GM15510 (cell line): ENCODE results near the gene SGSM2.

Source experiments
- POLR2A ChIP-seq: IDR thresholded peaks from 3 replicates; pipeline ENCODE4 v1.6.1; 2011; ENCODE audit warnings: borderline replicate concordance; ENCODE audit not compliant: insufficient read length; ENCODE audit errors: extremely low read depth

Gene SGSM2

GRCh38 chr17:2406903-2407790 is 69.8 kb downstream of the SGSM2 start:
- TF ChIP-seq POLR2A = no peak

DNA sequence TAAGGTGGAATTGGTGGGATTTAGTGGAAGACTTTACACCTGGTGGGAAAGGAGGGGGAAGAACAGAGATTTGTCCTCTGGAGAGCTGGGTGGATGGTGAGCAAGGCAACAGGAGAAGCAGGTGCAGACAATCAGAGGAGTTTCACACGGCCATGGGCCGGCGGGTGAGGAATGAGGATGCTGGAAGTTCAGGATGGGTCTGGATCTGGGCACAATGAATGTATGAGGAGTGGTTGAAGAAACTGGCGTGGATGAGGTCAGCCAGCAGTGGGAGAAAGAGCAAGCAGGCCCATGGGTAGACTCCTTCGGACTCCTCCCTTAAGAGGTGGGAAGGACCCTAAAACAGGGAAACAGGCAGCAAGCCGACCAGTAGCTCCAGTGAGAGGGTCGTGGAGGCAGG is 73.7 kb downstream of the SGSM2 start:
- TF ChIP-seq POLR2A = no peak

GRCh38 chr17:2412561-2413021 is 75.3 kb downstream of the SGSM2 start:
- TF ChIP-seq POLR2A = no peak

GRCh38 chr17:2414446-2415064 is 77.3 kb downstream of the SGSM2 start:
- TF ChIP-seq POLR2A = no peak

DNA sequence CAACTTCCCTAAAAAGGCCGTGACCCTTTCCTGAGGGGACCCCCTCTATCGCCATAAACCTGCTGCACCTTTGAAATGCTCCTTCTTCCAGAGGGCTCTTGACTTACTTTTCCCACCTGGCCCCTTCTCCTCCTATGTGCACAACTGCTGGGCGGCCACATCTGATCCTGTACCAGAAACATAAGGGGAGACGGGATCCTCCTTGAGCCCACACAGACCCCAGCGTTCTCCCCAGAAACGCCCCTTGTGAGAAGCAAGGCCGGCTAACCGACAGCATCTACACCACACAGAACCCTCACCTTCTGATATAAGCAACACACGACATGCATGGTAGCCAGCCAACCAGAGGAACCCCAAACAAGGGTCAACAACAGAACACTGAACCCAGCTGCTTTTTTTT is 77.8 kb downstream of the SGSM2 start:
- no peak for TF ChIP-seq POLR2A

DNA sequence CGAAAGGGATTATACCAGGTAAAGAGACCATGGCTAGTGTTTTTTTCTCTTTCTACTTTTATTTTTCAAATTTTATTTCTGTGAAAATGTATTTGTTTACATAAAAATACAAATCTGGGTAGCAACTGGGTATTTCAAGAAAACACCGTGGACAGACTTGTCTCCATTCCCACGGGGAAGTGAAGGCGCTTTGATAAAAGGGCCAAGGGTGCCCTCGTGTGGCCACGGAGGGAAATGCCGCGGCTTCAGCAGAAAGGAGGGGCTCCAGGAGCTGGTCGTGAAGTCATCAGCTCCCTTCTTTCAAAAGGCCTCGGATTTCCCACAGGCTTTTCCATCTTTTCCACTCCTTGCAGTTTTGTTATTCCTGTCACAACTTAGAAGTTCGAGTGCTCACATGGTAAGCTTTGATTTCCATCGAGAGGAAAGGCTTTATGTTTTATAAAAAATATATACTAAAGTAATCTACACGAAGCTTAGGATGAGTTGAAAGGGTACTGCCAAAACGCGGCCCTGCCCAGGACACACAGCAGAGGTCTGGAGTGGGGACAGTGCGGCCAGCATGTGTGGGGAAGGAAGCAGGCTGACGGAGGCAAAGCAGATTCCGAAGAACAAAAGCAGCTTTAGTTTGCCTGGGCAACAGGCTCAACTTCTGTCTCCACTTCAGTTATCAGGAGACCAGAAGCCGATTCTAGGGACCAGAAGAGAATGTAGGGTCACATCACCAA is 78.9 kb downstream of the SGSM2 start:
- TF ChIP-seq POLR2A = no peak

DNA sequence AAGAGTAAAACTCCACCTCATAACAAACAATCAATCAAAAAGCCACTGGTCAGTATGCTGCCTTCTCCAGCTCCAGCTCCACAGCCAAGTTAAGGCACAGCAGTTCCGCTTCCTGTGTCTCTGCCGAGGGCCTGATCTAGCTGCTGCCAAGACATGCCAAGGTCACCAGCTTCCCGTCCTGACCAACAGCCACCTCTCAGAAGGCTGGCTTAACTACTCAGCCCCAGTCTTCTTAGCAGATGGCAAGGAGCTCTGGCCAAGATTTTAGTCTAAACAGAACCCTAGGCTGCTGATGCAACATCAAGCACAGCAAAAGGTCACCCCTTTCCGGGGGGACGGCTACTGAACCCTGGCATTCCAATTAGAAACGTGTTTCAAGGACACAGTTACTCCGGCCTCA is 81.3 kb downstream of the SGSM2 start:
- TF ChIP-seq POLR2A = no peak

DNA sequence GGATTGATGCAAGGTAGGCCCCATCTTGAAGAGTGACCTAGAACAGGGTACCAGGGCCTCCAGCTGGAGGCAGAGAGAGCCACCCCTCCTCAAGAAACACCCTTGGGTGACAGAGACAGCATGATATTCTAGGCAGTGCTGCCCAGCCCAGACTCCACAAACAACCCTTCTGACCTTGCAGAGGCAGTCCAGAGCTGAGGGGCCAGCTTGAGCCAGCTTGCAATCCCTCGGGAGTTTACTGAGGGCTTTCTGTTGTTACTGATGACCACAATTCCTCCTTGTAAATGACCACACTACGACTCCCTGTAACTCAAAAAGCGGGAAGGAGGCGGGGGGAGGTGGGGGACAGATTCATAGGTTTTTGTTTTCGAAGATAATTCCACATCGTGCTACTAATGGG is 82.2 kb downstream of the SGSM2 start:
- no peak for TF ChIP-seq POLR2A

- TF ChIP-seq POLR2A = no peak
Observed at GRCh38 chr17:2420176-2420575, 82.9 kb downstream of the SGSM2 start.

DNA sequence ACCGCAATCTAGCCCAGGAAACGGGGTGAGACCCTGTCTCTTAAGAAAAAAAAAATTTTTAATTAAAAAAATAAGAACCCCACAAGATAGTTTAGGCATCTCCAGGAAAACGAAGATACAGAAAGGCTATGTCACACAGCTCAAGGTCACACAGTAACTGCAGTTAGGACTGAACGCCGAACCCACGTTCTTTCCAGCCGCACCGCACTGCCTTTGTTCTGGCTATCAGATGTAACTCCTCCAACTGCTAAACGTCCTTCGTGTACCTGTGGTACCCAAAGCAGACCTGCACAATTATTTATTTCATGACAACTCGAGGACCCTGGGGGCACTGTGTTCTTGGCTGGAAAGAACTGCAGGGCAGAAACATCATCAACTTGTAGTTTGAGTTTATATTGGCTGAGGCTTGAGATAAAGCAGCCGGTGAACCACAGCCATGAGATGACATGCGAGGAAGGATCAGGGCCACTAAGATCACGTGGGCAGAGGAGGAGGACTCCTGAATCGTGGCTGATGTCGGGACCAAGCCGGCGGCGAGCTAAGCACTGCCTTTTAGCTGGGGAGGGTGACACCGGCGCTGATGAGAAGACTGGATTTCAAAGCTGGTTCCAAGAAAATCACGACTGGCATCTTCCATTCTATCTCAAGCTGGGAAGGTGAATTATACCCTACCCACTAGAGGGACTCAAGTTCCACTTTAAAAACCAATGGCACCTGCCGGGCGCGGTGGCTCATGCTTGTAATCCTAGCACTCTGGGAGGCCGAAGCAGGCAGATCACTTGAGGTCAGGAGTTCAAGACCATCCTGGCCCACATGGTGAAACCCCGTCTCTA is 84.2 kb downstream of the SGSM2 start:
- no peak for TF ChIP-seq POLR2A

DNA sequence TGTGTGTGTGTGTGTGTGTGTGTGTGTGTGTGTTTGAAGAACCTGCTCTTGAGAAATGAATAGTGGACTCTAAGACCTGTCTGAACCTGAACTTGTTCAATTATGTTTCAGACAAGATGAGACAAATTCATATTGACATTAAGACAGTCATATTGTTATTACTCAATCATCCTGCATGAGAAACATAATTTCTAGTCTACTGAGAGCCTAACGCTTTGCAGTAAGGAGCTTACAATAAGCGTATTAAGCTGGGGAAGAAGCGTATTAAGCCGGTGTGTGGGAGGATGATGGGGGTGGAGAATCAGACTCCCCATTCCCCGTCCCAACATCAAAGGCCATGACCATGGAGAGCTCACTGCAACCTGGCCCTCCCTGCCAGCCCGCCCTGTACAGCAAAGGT is 86.0 kb downstream of the SGSM2 start:
- TF ChIP-seq POLR2A = no peak

GRCh38 chr17:2427215-2427614 is 89.9 kb downstream of the SGSM2 start:
- no peak for TF ChIP-seq POLR2A

GRCh38 chr17:2427910-2428309 is 90.6 kb downstream of the SGSM2 start:
- TF ChIP-seq POLR2A = no peak
